ENCODE data around the gene LMNTD2.
A peak's percentile ranks its signal among the peaks of the same experiment; 100 is the strongest.
"Not testable (repeated sequence)": the region's sequence is repeated elsewhere in the genome, so short reads cannot be mapped to it uniquely, and the experiment has no call there.

The LMNTD2 gene

DNA sequence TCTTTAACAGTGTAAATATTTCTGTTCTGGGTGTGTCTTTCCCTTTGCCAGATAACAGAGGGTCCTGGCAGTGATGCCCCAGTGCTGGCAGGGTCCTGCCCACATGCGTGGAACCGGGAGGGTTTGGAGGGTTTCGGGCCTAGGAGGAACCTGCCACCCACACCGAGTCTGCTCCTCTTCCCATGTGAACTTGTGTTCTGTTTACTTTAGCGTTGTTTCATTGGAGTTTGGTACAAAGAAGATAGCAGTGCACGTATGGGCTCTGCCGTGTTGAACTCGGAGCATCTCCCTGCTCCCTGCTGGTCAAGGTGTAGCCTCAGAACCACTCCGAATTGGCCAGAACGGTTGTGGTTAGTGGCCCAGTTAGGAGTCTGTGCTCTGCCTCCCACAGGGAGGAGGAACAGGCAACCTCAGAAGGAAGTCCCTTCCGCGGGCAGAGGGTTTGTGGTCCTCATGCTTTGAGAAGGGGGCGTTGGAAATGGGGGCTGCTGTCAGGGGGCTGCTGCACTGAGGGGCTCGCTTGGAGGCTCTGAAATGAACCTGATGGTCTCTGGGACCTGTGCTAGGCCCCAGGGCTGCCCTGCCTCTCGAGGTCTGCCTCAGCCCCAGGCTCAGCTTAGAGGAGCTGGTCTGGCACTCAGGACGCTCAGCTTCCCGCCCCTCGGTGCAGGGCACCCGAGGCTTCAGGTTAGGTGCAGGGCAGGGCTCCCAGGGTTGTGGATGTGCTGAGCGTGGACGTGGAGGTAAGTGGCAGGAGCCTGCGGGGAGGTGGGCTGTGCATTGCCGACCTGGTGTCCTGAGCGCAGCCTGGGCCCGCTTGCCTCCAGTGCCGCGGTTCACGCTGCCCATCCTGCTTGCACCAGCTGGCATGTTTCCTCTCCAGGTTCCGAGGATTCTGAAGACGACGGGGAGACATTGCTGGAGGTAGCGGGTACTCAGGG lies 26.1 kb upstream of the LMNTD2 start:
- DNase-seq (ENCODE audit: low spot score) = no peak

DNA sequence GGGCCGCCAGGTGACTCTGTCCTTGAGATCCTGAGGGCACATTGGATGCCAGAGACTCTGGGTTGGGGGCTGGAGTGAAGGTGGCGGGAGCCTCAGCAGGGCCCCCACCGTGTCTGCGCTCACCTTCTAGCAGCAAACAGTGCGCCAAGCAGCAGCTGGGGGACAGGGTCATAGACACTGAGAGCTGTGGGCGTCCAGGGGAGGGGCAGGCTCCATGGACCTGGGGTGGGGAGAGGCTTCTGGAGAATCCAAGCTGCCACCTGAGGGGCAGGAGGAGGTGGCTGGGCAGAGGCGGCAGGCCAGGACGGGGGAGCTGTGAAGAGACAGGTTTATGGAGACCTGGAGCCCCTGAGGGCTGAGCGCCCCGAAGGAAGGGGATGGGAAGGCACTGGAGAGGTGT lies 23.7 kb upstream of the LMNTD2 start:
- no peak for DNase-seq (ENCODE audit: low spot score)

DNA sequence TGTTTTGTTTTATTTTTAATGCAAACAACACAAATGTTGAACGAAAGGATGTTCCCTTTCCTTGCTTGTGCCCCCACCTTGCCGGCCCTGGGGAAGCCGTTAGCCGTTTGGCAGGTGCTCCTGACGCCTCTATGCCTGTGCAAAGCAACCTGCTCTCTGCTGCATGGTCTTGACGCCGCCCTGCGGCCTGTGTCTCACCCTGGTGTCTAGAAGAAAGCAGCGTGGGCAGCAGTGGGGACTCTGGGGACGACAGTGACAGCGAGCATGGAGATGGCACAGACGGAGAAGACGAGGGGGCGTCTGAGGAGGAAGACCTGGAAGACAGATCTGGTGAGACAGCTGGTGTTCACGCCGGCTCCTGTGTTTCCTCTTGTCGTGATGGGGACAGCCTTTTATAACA lies 21.2 kb upstream of the LMNTD2 start:
- no peak for DNase-seq (ENCODE audit: low spot score)

DNA sequence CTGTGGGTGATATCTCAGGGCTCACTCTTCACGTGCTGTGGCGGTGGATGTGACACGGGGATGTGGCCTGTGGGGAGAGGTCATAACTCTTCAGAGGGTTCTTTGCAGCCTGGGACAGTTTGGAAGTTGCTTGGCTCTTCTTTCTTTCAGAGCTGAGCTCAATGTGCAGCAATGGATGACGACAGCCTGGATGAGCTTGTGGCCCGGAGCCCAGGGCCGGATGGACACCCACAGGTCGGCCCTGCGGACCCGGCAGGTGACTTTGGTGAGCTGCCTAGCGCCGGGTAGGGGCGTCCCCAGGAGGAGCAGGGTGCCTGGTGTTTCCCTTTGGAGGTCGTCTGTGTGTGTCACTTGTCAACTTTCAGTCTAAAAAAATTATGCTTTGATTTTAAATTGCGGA lies 20.8 kb upstream of the LMNTD2 start:
- DNase-seq (ENCODE audit: low spot score) = no peak

DNA sequence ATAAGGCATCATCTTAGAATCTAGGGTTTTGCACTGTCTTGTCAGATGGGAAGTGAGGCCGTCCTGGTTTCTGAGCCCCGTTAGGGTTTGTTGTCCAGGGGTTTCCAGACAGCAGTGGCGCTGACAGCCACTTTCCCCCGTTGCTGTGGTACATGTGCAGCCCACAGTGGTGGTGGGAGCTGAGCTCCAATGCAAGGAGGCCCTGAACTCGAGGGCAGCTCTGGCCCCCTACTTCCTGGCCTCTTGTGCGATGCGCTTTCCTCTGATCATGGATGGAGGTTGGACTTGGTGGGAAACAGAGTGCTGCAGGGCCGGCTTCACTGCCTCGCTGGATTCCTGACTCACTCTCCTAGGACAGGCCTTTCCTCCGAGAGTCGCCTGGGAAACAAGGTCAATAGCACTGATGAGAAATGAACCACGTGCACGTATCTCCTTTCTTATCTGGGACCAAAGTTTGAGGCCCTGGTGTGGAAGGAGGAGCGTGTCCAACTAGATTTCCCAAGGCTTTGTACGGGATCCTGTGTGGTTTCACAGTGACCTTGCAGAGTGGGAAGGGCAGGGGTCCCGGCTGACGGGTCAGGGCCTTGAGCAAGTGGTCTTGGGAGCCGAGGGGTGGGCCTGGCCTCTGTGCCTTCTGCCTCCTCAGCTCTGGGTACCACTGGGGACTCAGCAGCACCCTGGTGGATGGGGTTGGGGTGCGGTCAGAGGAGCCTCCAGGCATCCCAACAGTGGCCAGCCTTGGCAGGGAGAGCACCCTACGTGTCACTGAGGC lies 19.5 kb upstream of the LMNTD2 start:
- DNase-seq (ENCODE audit: low spot score) = no peak

DNA sequence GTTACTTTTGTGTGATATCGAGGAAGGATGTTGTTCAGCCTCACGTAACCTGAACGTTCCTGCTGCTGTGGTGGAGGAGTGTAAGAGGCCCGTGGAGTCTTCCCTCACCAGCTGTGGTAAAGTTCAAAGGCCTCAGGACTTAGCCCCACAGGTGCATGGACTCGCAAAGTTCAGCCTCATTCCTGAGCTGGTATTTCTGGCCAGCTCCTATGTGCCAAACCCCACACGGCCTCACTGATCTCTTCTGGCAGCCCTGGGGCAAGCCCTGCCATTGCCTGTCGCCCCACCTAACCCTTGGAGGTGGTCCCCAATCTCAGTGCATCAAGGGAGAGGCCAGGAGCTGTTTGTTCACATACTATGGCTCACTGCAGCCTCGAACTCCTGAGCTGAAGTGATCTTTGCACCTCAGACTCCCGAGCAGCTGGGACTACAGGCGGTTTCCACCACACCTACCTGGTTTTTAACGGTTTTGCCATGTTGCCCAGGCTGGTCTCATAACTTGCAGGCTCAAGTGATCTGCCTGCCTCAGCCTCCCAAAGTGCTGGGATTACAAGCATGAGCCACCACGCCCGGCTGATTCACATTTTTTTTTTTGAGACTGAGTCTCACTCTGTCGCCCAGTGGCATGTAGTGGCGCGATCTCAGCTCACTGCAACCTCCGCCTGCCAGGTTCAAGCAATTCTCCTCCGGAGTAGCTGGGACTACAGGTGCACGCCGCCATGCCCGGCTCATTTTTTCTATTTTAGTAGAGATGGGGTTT lies 17.9 kb upstream of the LMNTD2 start:
- no peak for DNase-seq (ENCODE audit: low spot score)

DNA sequence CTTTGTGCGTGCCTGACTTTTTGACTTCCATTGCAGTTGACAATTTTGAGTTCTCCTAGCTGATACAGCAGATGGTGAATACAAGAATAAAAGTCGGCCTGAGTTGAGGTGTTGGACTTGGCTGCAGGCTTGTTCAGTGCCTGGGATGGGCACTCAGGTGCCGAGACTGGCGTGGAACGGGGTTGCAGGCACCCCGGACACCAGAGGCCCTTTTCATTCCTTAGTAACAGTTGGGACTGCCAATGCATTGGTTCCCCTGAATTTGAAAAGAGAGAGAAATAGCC lies 17.0 kb upstream of the LMNTD2 start:
- no peak for DNase-seq (ENCODE audit: low spot score)

DNA sequence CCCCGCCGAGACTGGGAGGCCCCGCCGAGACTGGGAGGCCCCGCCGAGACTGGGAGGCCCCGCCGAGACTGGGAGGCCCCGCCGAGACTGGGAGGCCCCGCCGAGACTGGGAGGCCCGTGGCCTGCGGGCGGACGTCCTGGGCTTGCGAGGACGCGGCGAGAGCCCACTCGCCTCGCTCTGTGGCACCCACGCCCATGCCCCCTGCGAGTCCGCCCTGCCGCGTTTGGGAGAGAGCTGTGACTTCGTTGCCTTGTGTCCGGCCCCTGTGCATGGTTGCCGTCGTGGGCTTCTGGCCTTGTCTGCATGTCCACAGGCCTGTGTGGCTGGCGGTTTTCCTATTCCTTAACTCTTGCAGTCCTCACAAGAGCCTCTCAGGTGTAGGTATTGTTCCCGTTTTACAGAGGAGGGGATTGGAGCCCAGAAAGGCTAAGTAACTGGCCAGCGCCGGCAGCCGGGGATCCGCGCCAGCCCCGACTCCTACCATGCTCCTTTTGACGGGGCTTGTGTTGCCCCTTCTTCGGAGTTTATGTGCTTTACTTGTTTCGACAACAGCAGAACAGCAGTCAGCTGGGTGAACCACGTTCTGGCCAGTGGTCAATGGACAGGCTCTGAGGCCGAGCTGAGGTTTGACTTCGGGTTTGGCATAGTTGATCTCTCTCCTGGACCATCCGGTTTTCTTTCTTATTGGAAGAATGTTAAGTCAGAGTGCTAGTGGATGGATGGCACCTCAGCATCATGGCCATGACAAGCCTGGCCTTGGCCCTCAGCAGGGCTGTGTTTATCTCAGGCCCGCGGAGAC lies 16.5 kb upstream of the LMNTD2 start:
- DNase-seq (ENCODE audit: low spot score) = no peak

DNA sequence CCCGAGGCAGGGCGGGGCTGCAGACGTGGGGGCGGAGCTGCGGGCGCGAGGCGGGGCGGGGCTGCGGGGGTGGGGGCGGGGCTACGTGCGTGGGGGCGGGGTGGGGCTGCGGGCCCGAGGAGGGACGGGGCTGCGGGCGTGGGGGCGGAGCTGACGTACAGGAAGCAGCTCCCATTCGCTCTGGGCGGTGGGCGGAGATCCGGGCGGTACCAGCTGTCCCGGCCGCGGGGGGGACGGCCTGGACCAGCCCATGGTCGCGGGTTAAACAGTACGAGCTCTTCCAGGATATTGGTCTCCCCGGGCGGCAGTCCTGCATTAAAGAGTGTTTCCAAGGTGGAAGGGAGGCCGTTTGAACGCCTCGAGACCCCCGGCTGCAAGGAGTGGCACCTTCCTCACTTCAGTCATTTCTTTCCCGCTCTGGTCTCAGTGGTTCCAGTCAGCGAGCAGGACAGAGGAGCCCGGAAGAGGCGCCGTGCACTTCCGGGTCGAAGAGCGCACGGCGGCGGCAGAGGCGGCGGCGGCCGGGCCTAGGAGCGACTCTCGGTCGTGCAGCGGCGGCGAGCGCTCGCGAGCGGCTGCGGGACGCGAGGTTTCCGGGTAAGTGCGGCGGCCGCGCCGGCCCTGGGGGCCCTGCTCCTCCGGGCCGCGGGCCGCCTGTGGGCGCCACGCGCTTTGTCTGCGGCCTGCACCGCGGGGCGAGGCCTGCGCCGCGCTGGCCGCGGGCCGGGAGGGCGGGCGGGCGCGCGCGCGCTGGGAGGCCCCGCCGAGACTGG lies 15.6 kb upstream of the LMNTD2 start, which contains the start of gene PHRF1:
Gene PHRF1, plus strand, starts transcription at position 475 of the 773 bp plus-strand sequence. CDS start 5,043 bp downstream, outside the sequence.
- peak; percentile 98 for DNase-seq (ENCODE audit: low spot score)

DNA sequence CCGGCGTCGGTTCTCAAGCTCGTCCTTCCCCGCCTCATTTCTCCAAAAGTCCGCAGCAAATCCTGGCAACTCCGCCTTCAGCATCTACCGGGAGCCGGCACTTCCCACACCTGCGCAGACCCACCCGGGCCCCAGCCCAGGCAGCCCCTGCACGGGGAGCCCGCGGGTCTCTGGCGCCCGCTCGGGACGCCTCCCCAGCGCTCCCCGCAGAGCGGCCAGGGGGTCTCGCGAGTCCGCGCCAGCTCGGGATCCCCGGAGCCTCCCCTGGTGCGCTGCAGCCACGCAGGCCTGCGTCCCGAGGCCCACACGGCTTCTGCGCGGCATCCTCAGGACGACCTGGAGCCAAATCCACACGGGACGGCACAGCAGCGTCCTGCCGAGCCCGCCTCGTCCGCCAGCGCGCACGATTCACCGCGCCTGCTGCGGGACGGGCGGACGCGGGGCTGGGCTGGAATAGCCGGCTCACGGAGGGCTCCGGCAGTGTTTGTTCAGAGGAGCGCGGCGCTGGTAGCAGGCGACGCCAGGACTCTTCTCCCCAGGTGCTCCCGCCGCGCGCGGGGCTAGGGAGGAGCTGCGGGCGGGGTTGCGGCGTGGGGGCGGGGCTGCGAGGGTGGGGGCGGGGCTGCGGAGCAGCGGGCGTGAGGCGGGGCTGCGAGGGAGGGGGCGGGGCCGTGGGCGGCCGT lies 14.9 kb upstream of the LMNTD2 start:
- DNase-seq (ENCODE audit: low spot score) = peak; percentile 82

DNA sequence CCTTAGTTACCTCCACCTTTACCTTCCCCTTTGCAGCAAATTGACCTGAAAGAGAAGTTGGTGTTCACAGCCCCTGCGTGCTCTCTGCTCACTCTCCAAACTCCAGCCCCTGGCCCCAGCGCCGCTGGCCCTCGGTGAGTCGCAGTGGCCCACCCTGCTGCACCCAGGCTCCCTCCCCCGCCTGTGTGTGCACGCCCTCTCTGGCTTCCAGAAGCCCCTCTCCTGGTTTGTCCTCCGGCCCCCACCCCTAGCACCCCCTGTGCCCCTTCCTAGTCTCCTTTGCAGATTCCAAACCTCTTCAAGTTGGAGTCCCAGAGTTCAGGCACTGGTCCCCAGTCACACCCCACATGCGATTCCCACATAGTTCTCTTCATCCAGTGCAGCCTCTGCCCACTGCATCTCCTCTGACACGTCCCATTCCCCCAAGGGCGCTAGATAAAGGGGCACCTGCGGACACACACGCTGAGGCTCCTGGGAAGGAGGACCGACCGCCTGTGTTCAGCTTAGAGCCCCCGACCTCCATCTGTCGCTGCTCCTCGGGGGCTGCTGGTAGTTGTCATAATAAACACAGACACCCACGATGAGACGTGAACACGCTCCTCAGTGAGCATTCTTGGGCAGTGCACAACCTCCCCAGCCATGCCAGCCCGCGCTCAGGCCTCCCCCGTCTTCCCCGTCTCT lies 14.2 kb upstream of the LMNTD2 start:
- no peak for DNase-seq (ENCODE audit: low spot score)

DNA sequence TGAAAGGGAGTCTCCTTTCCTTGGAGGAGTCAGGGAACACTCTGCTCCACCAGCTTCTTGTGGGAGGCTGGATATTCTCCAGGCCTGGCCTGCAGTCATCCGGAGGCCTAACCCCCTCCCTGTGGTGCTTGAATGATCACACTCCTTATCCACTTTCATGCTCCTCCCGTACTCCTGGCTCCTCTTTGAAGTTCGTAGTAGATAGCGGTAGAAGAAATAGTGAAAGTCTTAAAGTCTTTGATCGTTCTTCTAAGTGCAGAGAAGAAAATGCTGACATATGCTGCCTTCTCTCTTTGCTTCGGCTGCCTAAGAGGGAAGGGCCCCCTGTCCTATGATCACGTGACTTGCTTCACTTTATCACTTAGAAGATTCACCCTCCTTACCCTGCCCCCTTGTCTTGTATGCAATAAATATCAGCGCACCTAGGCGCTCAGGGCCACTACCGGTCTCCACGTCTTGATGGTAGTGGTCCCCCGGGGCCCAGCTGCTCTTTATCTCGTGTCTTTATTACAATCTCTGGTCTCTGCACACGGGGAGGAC lies 13.6 kb upstream of the LMNTD2 start:
- DNase-seq (ENCODE audit: low spot score) = not testable (repeated sequence)

DNA sequence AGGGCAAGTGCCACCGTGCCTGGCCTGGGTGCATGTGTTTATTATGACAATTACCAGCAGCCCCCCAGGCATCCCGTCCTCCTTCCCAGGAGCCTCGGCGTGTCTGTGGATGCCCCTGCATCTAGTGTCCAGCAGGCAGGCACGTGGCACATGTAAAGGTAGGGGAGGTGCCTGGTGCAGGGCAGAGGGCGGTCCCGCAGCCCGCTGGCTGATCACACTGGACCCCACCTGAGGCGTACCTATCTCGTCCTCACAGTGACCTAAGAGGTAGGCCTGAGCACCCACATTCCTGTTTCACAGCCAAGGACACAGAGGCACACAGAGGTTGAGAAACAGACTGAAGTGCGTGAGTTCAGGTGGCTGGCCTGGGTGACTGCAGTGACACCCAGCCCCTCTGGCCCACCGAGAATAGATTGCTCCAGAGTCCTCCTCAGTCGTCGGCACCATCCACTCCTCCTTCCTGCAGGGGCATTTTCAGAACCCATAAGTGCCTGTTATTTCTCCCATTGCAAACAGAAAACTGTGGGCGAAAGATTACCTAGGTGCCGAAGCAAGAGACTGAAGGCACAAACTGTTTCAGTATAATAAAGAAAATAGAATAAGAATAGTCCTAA lies 12.7 kb upstream of the LMNTD2 start:
- no peak for DNase-seq (ENCODE audit: low spot score)

DNA sequence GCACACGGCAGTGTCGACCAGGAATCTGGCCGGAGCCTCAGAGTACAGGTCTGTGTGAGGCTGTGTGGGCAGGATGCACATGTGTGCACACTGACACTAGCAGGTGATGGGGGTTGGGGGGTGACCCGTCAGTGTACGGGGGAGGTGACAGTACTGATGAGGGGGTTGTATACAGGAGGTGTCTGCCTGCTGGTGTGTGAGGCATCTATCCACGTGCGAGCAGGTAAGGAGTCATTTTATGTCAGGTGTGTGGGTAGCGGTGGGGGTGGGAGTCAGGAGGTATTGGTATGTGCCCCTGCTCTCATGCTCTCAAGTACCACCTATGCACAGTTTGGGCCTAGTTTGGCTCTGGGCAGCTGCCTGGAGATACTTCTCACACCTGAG lies 11.3 kb upstream of the LMNTD2 start:
- DNase-seq (ENCODE audit: low spot score) = no peak

DNA sequence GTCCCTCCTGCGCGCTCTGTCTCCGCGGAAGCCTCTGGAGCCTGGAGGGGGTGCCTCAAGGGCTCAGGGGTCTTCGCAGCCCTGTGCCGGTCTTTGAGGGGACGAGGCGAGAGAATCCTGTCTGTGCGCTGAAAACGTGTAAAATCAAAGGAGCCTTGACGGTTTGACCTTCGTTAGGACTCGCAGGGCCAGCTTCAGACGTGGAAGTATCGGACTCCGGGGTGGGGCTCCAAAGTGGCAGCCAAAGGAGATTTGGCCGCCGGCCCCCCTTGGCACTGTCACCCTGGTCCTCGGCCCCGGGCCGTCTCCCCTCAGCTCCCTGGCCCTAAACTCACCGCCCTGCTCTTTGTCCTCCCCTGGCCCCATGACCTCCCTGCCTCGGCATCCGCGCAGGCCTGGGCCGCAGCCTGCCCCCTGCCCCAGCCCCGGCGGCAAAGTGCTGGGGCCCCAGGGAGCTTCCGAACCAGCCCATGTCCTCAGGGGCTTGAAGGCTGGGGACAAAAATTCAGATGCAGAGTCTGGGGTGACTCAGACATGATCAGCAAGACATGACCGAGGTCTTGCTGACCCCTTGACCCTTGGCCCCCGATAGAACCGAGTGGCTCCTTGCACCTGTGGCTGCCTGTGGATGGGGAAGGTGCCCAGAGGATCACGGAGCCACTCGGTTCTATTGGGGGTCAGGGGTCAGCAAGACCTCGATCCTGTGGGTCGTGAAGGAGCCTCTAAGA lies 8.8 kb upstream of the LMNTD2 start:
- peak; percentile 61 for DNase-seq (ENCODE audit: low spot score)

DNA sequence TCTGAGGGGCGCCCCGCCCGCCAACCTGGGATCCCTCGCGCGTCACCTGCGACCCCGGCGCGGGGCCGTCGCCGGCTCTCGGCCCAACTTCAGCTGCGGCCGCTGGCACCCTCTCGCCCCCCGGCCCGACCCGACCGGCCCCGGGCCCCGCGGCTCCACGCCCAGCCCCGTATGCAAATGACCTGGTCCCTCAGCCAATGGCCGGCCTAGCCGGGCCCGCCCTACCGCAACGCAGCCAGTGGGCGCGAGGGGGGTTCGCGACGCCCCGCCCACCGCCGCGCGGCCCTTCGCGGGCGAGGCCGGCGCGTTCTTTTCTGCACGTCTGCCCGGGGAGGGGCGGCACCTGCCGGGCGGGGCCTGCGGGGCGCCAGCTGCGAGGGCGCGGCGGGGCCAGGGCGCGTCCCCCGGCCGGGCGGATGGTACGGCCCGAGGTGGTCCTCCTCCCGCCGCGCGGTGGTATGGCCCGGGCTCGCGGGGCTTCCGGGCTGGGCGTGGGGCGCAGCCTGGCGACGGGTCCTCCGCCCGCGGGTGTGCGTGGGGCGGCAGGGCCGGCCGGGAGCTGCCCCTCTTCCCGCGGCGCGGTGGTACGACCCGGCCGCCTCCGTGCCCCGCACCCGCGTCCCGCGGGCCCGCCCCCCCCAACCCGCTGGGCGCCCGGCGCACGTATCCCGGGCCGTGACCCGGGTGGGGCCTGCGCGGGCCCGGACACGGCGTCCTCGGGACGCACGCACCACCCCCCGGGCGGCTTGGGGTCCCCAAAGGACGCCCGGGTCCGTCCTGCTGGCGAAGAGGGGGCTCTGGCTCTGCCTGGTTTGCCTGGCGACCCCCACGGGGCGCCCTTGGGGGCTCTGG lies 8.0 kb upstream of the LMNTD2 start:
- DNase-seq (ENCODE audit: low spot score) = peak; percentile 97

DNA sequence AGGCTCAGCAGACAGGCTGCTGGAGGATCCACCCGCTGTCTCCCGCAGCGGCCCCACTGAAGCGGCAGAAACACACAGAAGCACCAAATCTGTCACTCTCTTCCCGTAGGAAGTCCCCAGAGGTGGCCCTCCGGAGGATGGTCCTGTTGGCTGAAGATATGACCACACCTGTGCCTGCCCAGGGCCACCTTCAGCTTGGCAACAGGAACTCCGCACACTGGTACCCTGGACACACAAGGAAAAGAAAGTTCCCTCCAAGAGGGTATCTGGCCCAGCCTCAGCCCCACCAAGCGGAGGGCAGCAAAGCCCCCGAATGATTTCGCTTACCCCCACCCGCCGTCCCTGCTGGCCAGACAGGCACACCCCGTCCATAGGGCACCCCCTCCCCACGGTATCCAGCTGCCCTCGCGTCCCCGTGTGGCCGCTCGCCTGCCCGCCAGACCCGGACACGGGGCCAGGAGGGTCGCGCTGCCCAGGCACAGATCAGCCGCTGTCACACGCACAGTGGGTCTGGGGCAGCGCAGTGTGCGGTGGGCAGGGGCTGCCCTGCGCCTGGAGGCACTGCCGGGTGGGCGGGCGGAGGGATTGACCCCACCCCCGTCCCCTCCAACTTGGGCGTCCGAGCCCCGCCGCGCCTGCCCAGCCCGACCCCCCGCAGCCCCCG lies 7.2 kb upstream of the LMNTD2 start:
- DNase-seq (ENCODE audit: low spot score) = no peak
